OCI-LY3 (cell line): Measurements from ENCODE around the gene ZNF197.
"Not testable (repeated sequence)": the region's sequence is repeated elsewhere in the genome, so short reads cannot be mapped to it uniquely, and the experiment has no call there.

Experiments
- H2AFZ ChIP-seq: fragments of 200-600, 300-600 bp; shearing (Covaris generic); 2 replicates; pipeline ENCODE4 v1.6.0; 2014; ENCODE audit warnings: antibody characterized with exemption, low read depth, low read length
- H3K27ac ChIP-seq: fragments of 200-600, 300-600 bp; sonication (generic); 2 replicates; pipeline ENCODE4 v1.5.1; 2014; ENCODE audit warnings: mild to moderate bottlenecking, low read length, moderate library complexity, mixed read lengths
- H3K27me3 ChIP-seq: fragments of 200-600, 300-600 bp; sonication (generic); 2 replicates; pipeline ENCODE4 v1.6.1; 2014; ENCODE audit warnings: low read depth, low read length, mixed read lengths
- H3K36me3 ChIP-seq: fragments of 200-600, 300-600 bp; sonication (generic); replicated peaks from 2 replicates; pipeline ENCODE3; 2014; ENCODE audit warnings: low read depth, low read length, mixed read lengths
- H3K4me1 ChIP-seq: fragments of 300-600, 200-600 bp; sonication (generic); 2 replicates; pipeline ENCODE4 v1.6.1; 2014; ENCODE audit warnings: low read length, mixed read lengths
- H3K4me2 ChIP-seq: fragments of 200-600, 300-600 bp; sonication (generic); 2 replicates; pipeline ENCODE4 v1.6.1; 2014; ENCODE audit warnings: low read length, mixed read lengths
- H3K4me3 ChIP-seq: fragments of 300-600, 200-600 bp; sonication (generic); 2 replicates; pipeline ENCODE4 v1.5.1; 2014; ENCODE audit warnings: antibody characterized with exemption, mild to moderate bottlenecking, low read length, moderate library complexity
- H3K79me2 ChIP-seq: fragments of 300-600, 200-600 bp; shearing (Covaris generic); 2 replicates; pipeline ENCODE4 v1.6.1; 2014; ENCODE audit warnings: mild to moderate bottlenecking, low read length, mixed read lengths
- H3K9ac ChIP-seq: fragments of 300-600, 200-600 bp; shearing (Covaris generic); 2 replicates; pipeline ENCODE4 v1.6.0; 2014; ENCODE audit warnings: mild to moderate bottlenecking, low read length, moderate library complexity
- H3K9me3 ChIP-seq: fragments of 200-600, 300-600 bp; shearing (Covaris generic); 2 replicates; pipeline ENCODE4 v1.6.1; 2014; ENCODE audit warnings: low read length, mixed read lengths; ENCODE audit not compliant: insufficient read depth
- H4K20me1 ChIP-seq: fragments of 200-600, 300-600 bp; sonication (generic); 2 replicates; pipeline ENCODE4 v1.6.1; 2016; ENCODE audit warnings: low read length, mixed read lengths; ENCODE audit not compliant: insufficient read depth
- CTCF ChIP-seq: fragments of 200-600, 300-600 bp; sonication (generic); IDR thresholded peaks from 2 replicates; pipeline ENCODE4 v1.5.1; 2014; ENCODE audit warnings: antibody characterized with exemption, low read length, low read depth
- EZH2phosphoT487 ChIP-seq: fragments of 200-600 bp; shearing (Covaris generic); IDR thresholded peaks from 2 replicates; pipeline ENCODE4 v1.6.1; 2018; ENCODE audit warnings: antibody characterized with exemption, mixed run types, low read depth

ZNF197 gene

DNA sequence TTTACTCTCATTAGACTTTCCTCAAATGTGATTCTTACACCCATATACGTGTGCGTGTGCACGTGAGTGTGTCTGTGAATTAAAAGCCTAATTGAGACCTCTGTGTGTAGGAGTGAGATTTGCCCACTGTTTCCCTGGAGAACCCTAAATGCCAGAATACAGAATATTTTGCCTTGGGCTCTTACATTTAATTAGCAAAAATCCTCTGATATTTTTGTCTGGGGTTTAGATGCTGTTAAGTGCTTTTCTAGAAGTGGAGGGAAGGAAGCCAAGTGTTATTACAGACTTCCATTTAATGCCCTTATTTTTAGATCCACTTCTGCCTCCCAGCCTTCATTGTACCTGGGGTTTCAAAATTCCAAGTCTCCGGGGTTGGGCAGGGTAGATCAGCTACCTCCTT lies 41.5 kb downstream of the ZNF197 start:
- no peak overlapping the region for H3K9ac ChIP-seq
- H3K79me2 ChIP-seq = no peaks in the 10 kb centered on the region
- no peaks in the 10 kb centered on the region for H3K4me1 ChIP-seq
- no peak overlapping the region for H3K27ac ChIP-seq
- H3K4me3 ChIP-seq = no peak overlapping the region
- no peak overlapping the region for H2AFZ ChIP-seq
- no peaks in the 10 kb centered on the region for H3K27me3 ChIP-seq
- H4K20me1 ChIP-seq = no peaks in the 10 kb centered on the region
- no peak for TF ChIP-seq CTCF
- no peak for TF ChIP-seq EZH2phosphoT487
- peaks cover 10% of the 10 kb centered on the region for H3K36me3 ChIP-seq
- no peak overlapping the region for H3K4me2 ChIP-seq
- H3K9me3 ChIP-seq = no peaks in the 10 kb centered on the region

DNA sequence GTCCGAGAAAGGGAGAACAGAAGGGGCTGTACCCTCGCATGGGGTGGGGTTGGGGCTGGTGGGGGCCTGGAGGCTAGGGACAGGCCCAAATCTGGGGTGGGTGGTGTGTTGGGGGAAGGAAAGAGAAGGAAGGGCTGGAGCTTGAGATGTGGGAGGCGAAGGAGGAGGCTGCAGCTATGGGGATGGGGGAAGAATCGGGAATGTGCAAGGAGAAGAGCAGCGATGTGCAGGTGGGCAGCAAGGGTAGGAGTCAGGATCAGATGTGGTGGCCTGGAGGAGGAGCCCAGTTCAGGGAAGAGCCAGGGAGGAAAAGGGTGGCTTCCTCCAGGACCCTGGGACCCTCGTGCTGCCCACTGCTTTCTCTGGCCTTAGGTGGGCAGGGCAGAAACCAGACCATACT lies 44.9 kb downstream of the ZNF197 start:
- Histone ChIP-seq H3K27ac (no peak overlapping the region), H3K4me2 (no peak overlapping the region), H3K9ac (no peak overlapping the region), H2AFZ (no peak overlapping the region), H3K36me3 (peaks cover 2% of the 10 kb centered on the region), H3K79me2 (no peaks in the 10 kb centered on the region), H3K27me3 (no peaks in the 10 kb centered on the region), H3K4me3 (no peak overlapping the region), H4K20me1 (no peaks in the 10 kb centered on the region), H3K4me1 (no peaks in the 10 kb centered on the region), H3K9me3 (no peaks in the 10 kb centered on the region)
- TF ChIP-seq CTCF (no peak), EZH2phosphoT487 (no peak)

GRCh38 chr3:44673466-44673865 lies 48.6 kb downstream of the ZNF197 start:
- not testable (repeated sequence) for H3K4me2 ChIP-seq, H3K27ac ChIP-seq, H3K79me2 ChIP-seq

GRCh38 chr3:44674211-44674610 lies 49.4 kb downstream of the ZNF197 start:
- Histone ChIP-seq H3K4me1 (no peaks in the 10 kb centered on the region), H3K9me3 (no peaks in the 10 kb centered on the region), H2AFZ (no peak overlapping the region), H3K4me3 (no peak overlapping the region), H3K9ac (no peak overlapping the region), H3K27ac (no peak overlapping the region), H3K27me3 (no peaks in the 10 kb centered on the region), H3K4me2 (no peak overlapping the region), H3K79me2 (no peaks in the 10 kb centered on the region), H4K20me1 (no peaks in the 10 kb centered on the region), H3K36me3 (no peaks in the 10 kb centered on the region)
- TF ChIP-seq EZH2phosphoT487 = no peak

More at GRCh38 chr3:44673466-44673865, 48.6 kb downstream of the ZNF197 start:
- not testable (repeated sequence) for H4K20me1 ChIP-seq, H3K36me3 ChIP-seq, H3K4me3 ChIP-seq, H3K9me3 ChIP-seq, H2AFZ ChIP-seq, H3K4me1 ChIP-seq, H3K27me3 ChIP-seq, H3K9ac ChIP-seq

GRCh38 chr3:44678480-44679116 lies 53.8 kb downstream of the ZNF197 start:
- Histone ChIP-seq H3K4me1 (no peaks in the 10 kb centered on the region), H3K36me3 (no peaks in the 10 kb centered on the region), H4K20me1 (no peaks in the 10 kb centered on the region), H3K79me2 (no peaks in the 10 kb centered on the region), H3K4me2 (no peak overlapping the region), H2AFZ (no peak overlapping the region), H3K27ac (no peak overlapping the region), H3K27me3 (no peaks in the 10 kb centered on the region), H3K4me3 (no peak overlapping the region), H3K9ac (no peak overlapping the region), H3K9me3 (no peaks in the 10 kb centered on the region)
- TF ChIP-seq EZH2phosphoT487 (no peak), CTCF (no peak)
